ENCODE data around the gene ESD.
"Not testable (repeated sequence)": the region's sequence is repeated elsewhere in the genome, so short reads cannot be mapped to it uniquely, and the experiment has no call there.

ESD gene, protein sequence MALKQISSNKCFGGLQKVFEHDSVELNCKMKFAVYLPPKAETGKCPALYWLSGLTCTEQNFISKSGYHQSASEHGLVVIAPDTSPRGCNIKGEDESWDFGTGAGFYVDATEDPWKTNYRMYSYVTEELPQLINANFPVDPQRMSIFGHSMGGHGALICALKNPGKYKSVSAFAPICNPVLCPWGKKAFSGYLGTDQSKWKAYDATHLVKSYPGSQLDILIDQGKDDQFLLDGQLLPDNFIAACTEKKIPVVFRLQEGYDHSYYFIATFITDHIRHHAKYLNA

DNA sequence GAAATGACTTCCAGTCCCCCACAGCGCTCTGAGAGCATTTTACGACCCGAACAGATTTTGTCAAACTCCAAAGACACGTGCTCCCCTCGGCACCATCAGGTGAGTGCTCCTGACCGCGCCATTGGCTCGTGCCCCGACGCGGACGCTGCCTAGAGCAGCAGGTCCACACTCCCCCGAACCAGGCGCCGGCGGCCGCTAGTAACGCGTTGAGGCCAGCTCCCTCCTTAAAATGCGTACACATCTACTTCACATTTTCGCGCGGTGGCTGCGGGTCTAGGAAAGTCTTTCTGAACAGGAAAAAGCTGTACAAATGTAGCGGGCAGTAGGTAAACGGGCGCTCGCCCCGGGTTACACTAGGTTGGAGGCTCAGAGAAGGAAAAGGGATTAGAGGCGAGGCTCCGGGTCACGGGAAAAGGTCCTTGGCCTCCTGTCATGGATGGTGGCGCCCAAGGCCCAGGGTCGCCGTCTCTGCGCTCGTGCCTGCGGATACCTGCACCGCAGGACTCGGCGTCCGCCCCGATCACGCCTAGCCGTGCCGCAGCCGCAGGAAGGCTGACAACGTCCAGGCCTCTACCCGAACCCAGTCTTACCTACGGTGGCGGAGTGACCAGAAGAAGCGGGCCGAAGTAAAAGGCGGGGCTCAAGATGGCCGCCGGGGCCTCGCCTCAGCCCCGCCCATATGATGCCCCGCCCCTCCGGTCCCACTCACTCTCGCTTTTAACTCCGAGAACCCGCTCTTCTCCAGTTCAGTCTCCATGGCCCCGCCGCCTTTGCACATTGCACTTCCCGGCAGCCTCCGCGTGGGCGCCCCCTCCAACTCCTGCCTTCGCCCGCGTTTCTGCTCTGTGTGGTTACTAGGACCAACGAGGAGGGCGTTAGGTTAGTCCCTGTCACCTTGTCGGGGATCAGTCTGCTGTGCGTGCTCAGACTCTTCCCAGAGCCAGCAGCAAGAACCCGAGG lies at the start of gene ESD:
Gene ESD, minus strand, starts transcription at position 647 of the 960 bp plus-strand sequence. CDS start 5,748 bp downstream, outside the sequence.
- DNase-seq (ENCODE audit: low read depth in 3 of 3), result peak; percentile 84 to 95 (median 86)

DNA sequence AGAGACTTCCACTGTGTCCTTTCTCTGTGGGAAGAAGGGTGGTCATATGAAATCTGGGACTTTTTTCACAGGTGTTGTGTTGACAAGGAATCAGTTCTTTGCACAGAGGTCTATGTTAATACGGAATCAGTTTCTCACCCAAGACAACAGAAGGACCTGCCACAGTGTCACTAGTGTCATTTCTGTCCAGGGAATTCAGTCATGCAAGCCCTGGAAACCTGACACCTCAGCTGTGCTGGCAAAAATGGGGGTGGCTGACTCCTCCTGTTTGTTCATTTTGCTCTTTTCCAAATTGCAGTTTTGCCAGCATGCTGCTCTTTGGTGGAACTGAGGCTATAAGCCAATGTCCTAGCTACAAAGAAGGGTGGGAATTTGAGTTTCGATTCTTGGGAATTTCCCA lies 49.8 kb upstream of the ESD start:
- no peak for DNase-seq (ENCODE audit: low read depth in 3 of 3)

GRCh38 chr13:46845146-46845545 lies 48.2 kb upstream of the ESD start:
- no peak for DNase-seq (ENCODE audit: low read depth in 3 of 3)

DNA sequence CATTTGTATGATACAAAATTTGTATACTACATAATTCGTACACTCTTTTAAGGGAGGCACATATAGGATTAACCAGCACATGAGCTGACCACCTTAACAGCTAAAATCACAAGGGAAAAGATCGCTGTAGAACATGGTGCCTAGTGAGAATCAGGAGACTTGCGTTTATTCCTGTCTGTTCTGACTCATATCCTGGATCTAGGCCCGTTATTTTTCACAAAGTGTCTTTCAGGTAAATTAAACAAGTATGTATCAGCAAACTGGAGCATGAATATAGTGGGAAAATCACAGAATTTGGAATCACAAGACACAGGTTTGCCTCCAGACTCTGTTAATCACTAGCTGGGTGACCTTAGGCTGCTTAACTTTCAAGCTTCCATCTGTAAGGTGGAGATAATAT lies 47.5 kb upstream of the ESD start:
- no peak for DNase-seq (ENCODE audit: low read depth in 3 of 3)

- DNase-seq (ENCODE audit: low read depth in 3 of 3), result no peak
Observed at GRCh38 chr13:46839399-46839798, 42.4 kb upstream of the ESD start.

- no peak for DNase-seq (ENCODE audit: low read depth in 3 of 3)
Observed at GRCh38 chr13:46834657-46835056, 37.7 kb upstream of the ESD start.

- peak in 2 of 3 experiments; percentile 2 to 9 for DNase-seq (ENCODE audit: low read depth in 3 of 3)
Observed at GRCh38 chr13:46831588-46832194, 34.7 kb upstream of the ESD start.

DNA sequence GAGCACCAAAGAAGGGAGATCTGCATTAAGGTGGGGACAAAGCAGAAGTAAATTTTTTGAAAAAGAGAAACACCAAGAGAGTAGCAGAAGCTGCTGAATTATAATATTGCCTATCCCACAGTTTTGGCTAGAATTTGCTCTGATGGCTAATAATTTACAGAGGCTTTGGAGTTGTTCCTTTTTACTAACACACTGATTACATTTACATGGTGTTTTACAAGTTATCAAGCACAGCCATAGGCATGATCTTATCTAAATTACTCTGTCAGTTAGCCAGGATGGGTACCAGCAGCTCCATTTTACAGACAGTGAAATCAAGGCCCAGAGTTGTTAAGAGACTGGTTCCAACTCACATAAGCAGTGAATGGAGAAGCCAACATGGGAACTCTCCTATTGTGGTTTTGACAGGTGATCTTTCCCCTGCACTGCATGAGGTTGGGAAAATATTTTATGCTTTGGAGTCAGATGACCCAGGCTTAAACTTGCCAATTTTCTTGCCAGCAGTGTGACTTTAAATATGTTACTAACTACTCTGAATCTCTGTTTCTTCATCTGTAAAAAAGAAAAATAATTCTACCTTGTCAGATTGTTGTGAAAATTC lies 33.5 kb upstream of the ESD start:
- DNase-seq (ENCODE audit: low read depth in 3 of 3), result no peak

GRCh38 chr13:46822551-46822950 lies 25.6 kb upstream of the ESD start:
- DNase-seq (ENCODE audit: low read depth in 3 of 3), result no peak

GRCh38 chr13:46817838-46818476 lies 21.0 kb upstream of the ESD start:
- DNase-seq (ENCODE audit: low read depth in 3 of 3), result no peak

DNA sequence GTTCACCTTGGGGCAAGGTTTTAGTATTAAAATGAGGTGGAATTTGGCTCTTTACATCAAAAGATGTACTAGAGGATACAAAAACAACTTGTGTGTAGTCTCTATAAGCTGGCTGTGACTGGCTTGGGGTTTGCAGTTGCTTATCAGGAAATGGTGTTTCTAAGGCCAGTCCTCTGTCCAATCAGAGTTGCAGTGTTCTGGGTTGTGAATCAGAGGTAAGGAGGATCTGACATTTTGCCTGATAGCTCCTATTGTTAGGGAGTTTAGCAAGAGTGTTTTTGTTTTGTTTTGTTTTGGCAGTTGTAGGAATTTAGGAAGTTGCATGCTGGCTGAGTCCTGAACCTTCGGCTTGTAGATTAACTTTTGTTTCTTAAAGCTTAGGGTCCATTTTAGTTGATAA lies 20.1 kb upstream of the ESD start:
- DNase-seq (ENCODE audit: low read depth in 3 of 3), result no peak

- no peak for DNase-seq (ENCODE audit: low read depth in 3 of 3)
Observed at GRCh38 chr13:46816371-46816770, 19.4 kb upstream of the ESD start.

GRCh38 chr13:46812301-46812797 lies 15.4 kb upstream of the ESD start:
- no peak for DNase-seq (ENCODE audit: low read depth in 3 of 3)

DNA sequence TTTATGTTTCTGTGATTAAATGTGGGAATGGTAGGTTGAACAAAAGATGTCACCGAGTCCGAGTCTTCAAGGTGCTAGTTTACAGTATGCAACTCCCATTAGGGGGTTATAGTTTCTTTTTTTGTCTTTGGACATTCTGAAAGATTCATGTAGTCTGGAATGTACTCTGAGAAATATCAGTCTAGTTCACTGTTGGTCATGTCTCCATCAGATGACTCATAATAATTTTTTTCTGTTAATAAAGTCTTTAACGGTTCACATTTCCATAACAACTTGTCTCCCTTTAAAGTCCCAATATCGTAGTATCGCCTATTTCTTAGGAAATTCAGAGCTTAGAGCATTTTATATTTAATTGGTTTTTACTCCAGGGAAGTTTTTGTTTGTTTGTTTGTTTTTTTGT lies 13.5 kb upstream of the ESD start:
- DNase-seq (ENCODE audit: low read depth in 3 of 3), result no peak

- not testable (repeated sequence) for DNase-seq (ENCODE audit: low read depth in 3 of 3)
Observed at GRCh38 chr13:46804921-46805320, 8.0 kb upstream of the ESD start.

- DNase-seq (ENCODE audit: low read depth in 3 of 3), result no peak
Observed at GRCh38 chr13:46804391-46804815, 7.4 kb upstream of the ESD start.

DNA sequence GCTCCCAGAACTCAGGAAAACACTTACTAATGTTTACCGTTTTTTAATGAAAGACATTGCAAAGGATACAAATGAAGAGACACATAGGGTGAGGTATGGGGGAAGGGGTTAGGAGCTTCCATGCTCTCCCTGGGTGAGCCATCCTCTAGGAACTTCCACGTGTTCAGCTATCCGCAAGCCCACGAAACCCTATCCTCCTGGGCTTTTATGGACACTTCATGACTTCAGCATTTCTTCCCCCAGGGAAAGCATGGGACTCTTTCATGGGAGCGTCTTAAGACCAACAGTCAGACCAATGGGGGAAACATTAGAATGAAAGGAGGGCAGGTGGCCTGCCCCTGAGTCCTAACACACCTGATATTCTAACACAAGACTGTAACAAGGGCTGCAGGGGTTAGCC lies 6.6 kb upstream of the ESD start:
- DNase-seq (ENCODE audit: low read depth in 3 of 3), result no peak

GRCh38 chr13:46801858-46802257 lies 4.9 kb upstream of the ESD start:
- no peak for DNase-seq (ENCODE audit: low read depth in 3 of 3)

GRCh38 chr13:46799139-46799538 lies 2.2 kb upstream of the ESD start:
- no peak for DNase-seq (ENCODE audit: low read depth in 3 of 3)

- no peak for DNase-seq (ENCODE audit: low read depth in 3 of 3)
Observed at GRCh38 chr13:46797501-46798237, 708 bp upstream of the ESD start.

DNA sequence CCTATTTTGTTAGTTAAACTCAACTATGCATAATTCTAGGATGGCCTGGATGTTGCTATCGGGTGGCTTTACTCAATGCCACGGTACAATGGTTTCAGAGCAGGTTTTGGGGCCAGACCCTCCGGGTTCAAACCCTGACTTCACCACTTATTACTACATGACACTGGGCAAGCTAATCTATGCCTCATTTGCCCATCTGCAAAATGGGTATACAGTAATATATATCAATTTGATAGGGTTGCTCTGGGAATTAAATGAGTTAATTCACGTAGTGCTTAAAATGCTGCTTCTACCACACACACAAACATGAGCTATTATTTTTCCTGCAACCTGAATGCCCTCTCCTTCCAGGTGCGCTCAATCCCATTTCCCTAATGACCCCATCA lies 839 bp downstream of the ESD start:
- DNase-seq (ENCODE audit: low read depth in 3 of 3), result no peak
